HG03565 (cell line): ENCODE data around the gene GNAL.
"Not testable (repeated sequence)": the region's sequence is repeated elsewhere in the genome, so short reads cannot be mapped to it uniquely, and the experiment has no call there.

ENCODE experiments used
- ATAC-seq: cut with Tn5 transposase; IDR thresholded peaks from one replicate; pipeline ENCODE4 v1.9.1; 2021; ENCODE audit warnings: mild to moderate bottlenecking, moderate library complexity; ENCODE audit not compliant: unreplicated experiment

The GNAL gene

DNA sequence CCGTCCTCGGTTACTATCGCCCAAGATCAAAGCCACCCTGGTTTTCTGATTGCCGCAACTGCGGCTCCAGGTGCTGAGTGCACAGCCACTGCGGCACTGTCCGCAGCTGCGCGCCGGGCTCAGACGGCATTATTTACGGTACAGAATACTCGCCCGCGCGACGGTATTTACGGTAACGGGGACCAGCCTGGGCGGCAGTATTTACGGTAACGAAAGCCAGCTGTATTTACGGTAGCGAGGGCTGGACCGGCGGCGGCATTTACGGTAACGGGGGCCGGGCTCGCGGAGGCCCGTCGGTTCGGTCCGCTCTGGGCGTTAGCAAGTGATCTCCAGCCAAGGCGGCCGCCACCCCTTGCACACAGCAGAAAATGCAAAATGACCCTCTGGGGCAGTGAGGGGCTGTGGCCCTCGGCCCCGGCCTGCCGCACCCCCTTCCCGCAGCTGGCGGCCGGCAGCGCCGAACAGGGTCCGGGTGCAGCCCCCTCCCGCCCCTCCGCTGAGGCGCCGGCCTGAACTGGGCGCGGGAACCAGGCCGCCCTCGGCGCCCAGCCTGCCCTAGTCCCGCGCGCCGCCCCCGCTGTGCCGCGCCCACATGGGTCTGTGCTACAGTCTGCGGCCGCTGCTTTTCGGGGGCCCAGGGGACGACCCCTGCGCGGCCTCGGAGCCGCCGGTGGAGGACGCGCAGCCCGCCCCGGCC is at the start of gene GNAL:
Gene GNAL (plus strand): TSS at position 293 of the 697 bp plus-strand sequence. CDS start 300 bp downstream, at position 593.
- peak; percentile 76 for ATAC-seq

DNA sequence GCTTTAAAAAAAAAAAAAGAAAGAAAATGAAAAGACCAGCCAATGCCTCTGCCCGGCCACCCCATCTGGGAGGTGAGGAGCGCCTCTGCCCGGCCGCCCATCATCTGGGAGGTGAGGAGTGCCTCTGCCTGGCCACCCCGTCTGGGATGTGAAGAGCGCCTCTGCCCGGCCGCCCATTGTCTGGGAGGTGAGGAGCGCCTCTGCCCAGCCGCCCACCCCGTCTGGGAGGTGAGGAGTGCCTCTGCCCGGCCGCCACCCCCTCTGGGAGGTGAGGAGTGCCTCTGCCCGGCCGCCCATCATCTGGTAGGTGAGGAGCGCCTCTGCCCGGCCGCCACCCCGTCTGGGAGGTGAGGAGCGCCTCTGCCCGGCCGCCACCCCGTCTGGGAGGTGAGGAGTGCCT is 41.8 kb upstream of the GNAL start:
- not testable (repeated sequence) for ATAC-seq

DNA sequence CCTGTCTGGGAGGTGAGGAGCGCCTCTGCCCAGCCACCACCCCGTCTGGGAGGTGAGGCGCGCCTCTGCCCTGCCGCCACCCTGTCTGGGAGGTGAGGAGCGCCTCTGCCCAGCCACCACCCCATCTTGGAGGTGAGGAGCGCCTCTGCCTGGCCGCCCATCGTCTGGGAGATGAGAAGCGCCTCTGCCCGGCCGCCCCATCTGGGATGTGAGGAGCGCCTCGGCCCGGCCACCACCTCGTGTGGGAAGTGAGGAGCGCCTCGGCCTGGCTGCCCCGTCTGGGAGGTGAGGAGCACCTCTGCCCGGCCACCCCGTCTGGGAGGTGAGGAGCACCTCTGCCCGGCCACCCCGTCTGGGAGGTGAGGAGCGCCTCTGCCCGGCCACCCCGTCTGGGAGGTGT is 41.3 kb upstream of the GNAL start:
- not testable (repeated sequence) for ATAC-seq

- ATAC-seq = no peak
Observed at GRCh38 chr18:11649839-11650238, 39.2 kb upstream of the GNAL start.

DNA sequence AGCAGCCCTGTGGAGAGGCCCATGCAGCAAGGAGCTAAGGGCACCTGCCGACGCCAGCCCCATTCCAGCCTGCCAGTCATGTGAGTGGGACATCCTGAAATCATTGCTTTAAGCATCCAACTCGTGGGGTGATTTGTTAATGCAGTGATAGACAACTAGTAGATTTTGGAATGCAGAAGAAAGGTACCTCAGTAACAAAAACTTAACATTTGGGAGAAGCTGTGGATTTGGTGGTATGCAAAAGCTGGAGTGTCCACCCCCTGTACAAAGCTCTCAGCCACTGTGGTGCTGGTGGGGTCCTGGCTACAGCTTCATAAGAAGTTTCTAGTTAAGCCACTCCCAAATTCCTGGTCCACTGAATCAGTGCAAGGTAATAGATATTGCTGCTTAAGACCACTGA is 37.2 kb upstream of the GNAL start:
- ATAC-seq = no peak

- ATAC-seq = no peak
Observed at GRCh38 chr18:11653521-11653920, 35.5 kb upstream of the GNAL start.

DNA sequence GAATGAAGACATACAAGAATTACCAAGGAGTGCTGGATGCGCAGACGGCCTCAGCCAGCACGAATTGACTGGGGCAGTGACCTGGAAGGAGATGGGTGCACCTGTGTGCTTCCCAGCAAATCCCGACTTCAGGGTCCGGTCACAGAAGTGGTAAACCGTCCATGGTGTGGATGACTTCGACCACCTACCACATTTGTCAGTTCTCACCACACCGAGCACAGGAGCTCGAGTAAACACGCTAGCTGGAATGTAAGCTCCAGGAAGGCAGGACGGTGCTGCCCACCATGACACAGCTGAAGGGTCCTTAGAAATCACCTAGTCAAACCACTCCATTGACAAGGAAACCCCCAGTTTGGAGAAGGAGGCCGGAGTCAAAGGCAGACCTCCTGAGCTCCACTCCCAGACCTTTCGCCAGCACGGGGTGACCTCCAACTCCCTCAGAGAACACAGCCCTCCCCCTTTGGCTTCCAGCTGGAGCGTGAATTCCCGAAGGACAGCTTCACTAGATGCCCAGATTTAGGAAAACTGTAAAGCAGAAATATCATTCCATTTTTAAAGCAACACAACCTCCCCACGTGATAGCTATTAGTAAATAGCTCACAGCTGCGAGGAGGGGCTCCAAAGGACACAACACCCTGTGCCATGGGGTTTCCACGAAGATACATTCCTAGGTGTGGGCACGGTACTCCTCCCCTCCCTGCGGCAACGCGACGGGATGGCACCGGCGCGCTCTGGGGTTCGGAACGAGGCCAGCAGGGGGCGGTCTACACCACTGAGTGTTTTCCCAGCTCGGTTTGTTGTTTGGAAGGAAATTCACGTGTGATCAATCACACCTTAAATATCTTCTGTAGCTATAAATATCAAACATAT is 34.1 kb upstream of the GNAL start:
- no peak for ATAC-seq

DNA sequence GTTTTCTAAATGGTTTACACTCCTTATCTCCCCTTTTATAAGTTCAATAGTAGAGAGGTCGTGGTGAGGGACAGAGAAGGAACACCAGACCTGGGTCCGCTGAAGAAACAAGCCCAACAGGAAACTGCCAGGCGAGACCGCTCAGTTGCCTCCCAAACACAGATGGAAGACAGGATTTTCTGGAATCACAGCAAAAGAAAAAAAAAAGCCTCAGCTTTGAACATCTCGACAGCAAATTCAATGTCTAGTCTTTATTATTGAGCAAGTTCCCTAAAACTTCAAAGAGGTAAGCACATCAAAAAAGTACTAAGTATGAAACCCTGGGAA is 33.5 kb upstream of the GNAL start:
- no peak for ATAC-seq

GRCh38 chr18:11657152-11657551 is 31.9 kb upstream of the GNAL start:
- ATAC-seq = no peak

DNA sequence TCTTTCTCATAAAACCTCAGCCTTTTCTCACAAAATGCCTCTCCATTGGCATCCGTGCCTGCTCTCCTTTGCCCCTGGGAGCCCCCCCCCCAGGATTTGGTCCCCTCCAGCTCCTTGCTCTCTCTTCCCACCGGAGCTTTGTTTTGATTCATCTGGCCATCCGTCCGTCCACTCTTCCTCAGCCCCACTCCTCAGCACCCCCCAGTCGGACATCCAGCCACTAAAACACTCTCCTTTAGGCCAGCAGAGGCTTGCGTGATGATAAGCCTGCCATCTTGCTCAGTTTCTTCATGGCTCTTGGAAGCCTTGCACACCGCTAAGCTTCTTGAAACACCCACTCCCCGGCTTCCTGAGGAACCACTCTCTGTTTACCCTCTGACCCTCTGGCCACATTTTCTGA is 31.5 kb upstream of the GNAL start:
- no peak for ATAC-seq

GRCh38 chr18:11658019-11658418 is 31.0 kb upstream of the GNAL start:
- no peak for ATAC-seq

DNA sequence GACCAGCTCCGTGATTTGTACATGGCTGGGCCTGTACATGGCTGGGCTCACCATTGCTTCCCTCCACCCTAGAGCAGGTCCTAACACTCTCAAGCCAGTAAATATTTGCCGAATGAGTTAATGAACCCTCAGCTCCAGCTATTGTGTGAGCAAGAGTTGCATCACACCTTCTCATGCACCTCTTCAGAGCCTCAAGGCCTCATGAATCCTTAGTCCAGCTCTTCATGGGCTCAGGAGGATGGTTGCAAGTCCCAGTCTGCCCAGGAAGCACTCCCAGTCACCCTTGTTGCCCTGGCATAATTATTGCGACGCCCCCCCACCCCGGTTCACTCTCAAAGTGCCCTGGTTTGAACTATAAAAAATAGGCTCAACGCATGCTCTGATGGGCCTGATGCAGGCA is 30.1 kb upstream of the GNAL start:
- no peak for ATAC-seq

GRCh38 chr18:11660691-11661090 is 28.4 kb upstream of the GNAL start:
- ATAC-seq = no peak

DNA sequence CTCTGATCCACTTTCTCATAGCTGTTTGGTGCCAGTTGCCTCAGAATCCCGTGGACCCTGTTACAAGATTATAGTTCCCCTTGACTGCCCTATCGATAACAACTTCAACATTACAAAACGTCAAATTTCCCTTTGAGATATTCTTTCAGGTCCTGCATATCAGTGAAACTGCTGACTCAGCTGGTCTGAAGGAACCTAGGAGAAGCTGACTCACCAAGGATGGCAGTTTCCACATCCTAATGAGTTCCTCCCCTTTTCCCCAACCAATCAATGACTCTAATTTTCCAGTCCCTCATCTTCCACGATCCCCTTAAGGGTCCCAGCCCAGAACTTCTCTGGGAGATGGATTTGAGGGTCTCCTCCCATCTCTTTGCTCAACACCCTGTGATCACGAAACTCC is 27.6 kb upstream of the GNAL start:
- no peak for ATAC-seq

- ATAC-seq = no peak
Observed at GRCh38 chr18:11663439-11664029, 25.5 kb upstream of the GNAL start.

GRCh38 chr18:11664286-11664685 is 24.8 kb upstream of the GNAL start:
- ATAC-seq = no peak

- no peak for ATAC-seq
Observed at GRCh38 chr18:11665146-11665545, 23.9 kb upstream of the GNAL start.

DNA sequence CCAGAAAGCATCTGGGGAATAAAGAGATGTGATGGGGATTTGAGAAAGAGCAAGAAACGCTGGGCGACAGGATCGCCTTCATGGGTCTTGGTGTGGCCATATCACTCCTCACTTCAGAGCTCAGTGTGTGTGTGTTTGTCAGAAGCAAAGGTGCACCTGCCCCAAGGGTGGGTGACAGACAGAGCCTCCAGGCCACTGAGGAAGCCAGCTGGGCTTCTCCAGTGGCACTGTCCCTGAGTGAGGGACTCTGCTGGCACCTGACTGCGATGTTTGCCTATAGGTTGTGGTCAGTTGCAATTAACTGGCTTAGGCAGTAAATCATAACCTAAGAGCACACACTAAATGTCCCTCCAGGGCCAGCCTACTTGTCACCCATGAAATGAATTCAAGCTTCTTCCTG is 23.5 kb upstream of the GNAL start:
- ATAC-seq = no peak

GRCh38 chr18:11666176-11666575 is 22.9 kb upstream of the GNAL start:
- no peak for ATAC-seq

- ATAC-seq = no peak
Observed at GRCh38 chr18:11666831-11667230, 22.2 kb upstream of the GNAL start.

DNA sequence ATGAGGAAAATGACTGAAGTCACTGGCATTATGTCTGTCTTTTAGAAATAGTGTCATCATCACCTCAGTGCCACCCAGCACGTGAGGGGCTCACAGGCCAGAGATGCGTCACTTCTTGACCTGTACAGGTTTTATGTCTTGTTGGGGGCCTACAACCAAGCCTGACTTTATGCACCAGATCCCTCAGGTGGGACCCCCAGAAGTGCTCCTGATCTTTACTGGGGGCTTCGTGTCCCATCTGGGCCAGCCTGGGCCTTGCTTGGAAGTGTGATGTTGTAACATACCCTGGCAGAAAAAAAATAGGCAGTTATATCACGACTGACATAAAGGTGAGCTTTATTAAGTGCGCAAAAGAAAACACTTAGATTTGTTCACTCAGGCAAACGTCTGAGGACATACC is 21.5 kb upstream of the GNAL start:
- ATAC-seq = no peak
